Measurements from ENCODE around the gene ZNF423.

- TF ChIP-seq FOXM1 (IDR thresholded peaks at IDR 0.05; ENCODE audit: borderline replicate concordance) (no peak), TARDBP (IDR thresholded peaks at IDR 0.05) (no peak), ARNT (IDR thresholded peaks at IDR 0.05) (no peak), SUZ12 (IDR thresholded peaks at IDR 0.05) (no peak)
These were observed 295.7 kb downstream of the ZNF423 start for GRCh38 chr16:49560004-49560830.
